Right cardiac atrium (tissue), 5 donors: Measurements from ENCODE around the gene CDC73. TPM values are rescaled to one million over a fixed set of nuclear protein-coding genes. Genes with fewer than 3 reads are reported as not detected.
A peak's percentile ranks its signal among the peaks of the same experiment; 100 is the strongest.
"Not testable (repeated sequence)": the region's sequence is repeated elsewhere in the genome, so short reads cannot be mapped to it uniquely, and the experiment has no call there.

Source experiments
- ATAC-seq, 2 donors: fragments of 200-7000 bp; cut with Tn5 transposase; one replicate each; pipeline versions ENCODE4 v1.8.0 to v1.9.1; 2020; ENCODE audit warnings: moderate library complexity in 2 of 2, mild to moderate bottlenecking in 1 of 2
- DNase-seq, 3 donors: peaks; one replicate each; pipeline ENCODE4 v3.0.0-alpha.2; 2020
- H3K27ac ChIP-seq: one replicate; pipeline ENCODE4 v1.5.1; 2013; ENCODE audit warnings: mild to moderate bottlenecking, low read length, control low read depth, moderate library complexity
- H3K27me3 ChIP-seq: one replicate; pipeline ENCODE4 v1.6.1; 2013; ENCODE audit not compliant: control insufficient read depth, insufficient read depth
- H3K4me1 ChIP-seq: one replicate; pipeline ENCODE4 v1.6.1; 2013; ENCODE audit warnings: low read length; ENCODE audit not compliant: control insufficient read depth, insufficient read depth
- H3K4me3 ChIP-seq: one replicate; pipeline ENCODE4 v1.5.1; 2013; ENCODE audit warnings: low read length, control low read depth
- H3K9me3 ChIP-seq: one replicate; pipeline ENCODE4 v1.6.1; 2013; ENCODE audit warnings: low read length; ENCODE audit not compliant: control insufficient read depth
- WGBS: extraction: QIAGEN DNeasy Blood & Tissue Kit; methylation state at CpG from one replicate; pipeline ENCODE4 v1.1.7; 2013; 5-methylcytosine and 5-hydroxymethylcytosine counted together
- intact Hi-C, 4 donors: fragments of 100-400 bp; cut with DNase I; formaldehyde crosslinking; loops; one replicate each; pipeline versions ENCODE4 v1.11.0 to v1.14.0; 2022 to 2023
- polyA plus RNA-seq: library from polyadenylated mRNA; stranded (reverse); fragments of 200-250 nt; gene quantifications from one replicate; pipeline ENCODE4 v1.2.3, GENCODE V29; 2013
- total RNA-seq, 4 donors: library from RNA; stranded (reverse); fragmentation: NEBNext Ultra II Directional; extraction: Animal tissue kit (Norgen Biotek cat#: 25700); gene quantifications; one replicate each; pipeline ENCODE4 v1.2.1, GENCODE V29; 2021
- donor health status: healthy with polysubstance abuse.
- donor health status: DM: no; HTN: yes; CAD: no.
- donor health status: DM: no; HTN: no; CAD: no.
- donor health status: DM: no; HTN: yes; CAD: no; lungs with severe emphysema.
- donor health status: DM: yes; HTN: yes; CAD: no.

CDC73 gene
- total and polyA plus RNA-seq, 5 donors, result 12.4 to 60.9 (median 55.2) TPM

GRCh38 chr1:193181536-193181935 is 59.7 kb downstream of the CDC73 start:
- Histone ChIP-seq H3K9me3 (no peaks in the 10 kb centered on the region), H3K4me3 (peak overlapping the region; percentile 38), H3K27ac (no peak overlapping the region), H3K27me3 (no peaks in the 10 kb centered on the region), H3K4me1 (no peaks in the 10 kb centered on the region)
- DNase-seq, result no peak
- no peak for ATAC-seq
- intact Hi-C loops, result loop anchor here in 2 of 4 donors (10.0 kb wide), 2 partner anchors 783 to 1113 kb away; no protein-coding TSS in a partner anchor
- 34% methylated on average over 1 of the region's 1 CpG for WGBS

GRCh38 chr1:193181985-193182384 is 60.2 kb downstream of the CDC73 start:
- DNase-seq (no peak), ATAC-seq (peak in 1 of 2 donors; percentile 58)
- Histone ChIP-seq H3K9me3 (no peaks in the 10 kb centered on the region), H3K27ac (peak overlapping the region; percentile 27), H3K4me3 (peak overlapping the region; percentile 38), H3K4me1 (no peaks in the 10 kb centered on the region), H3K27me3 (no peaks in the 10 kb centered on the region)
- WGBS, result 45% methylated on average over 2 of the region's 2 CpGs
- intact Hi-C loops, result loop anchor here in 2 of 4 donors (10.0 kb wide), 2 partner anchors 783 to 1113 kb away; no protein-coding TSS in a partner anchor

DNA sequence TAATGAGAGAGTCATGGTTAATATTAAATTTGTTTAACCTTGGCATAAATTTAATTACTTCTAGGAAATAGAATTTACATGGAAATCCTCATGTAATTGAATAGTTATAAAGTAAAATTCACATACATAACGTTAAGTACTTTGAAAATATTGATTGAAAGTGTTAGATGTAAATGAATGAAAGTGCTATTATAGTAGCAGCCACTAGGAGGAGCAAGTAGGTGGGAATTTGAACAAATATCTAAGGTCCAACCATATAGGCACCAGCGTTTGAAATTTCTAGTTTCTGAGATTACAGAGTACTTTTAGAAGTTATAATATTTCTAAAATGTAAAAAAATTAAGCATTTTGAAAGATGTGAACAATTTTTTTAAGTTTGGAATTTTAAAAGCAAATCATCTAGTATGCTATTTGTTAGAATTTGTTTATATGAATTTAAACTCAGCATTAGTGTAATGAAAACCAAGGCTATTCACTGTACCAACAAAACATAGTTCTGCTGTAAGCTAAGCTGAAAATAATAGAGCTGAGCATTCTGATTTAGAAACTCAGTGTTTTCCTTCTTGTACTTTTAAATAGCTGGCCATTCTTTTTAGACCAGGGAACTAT is 61.3 kb downstream of the CDC73 start:
- intact Hi-C loops, result loop anchor here in 2 of 4 donors (10.0 kb wide), 2 partner anchors 782 to 1112 kb away; no protein-coding TSS in a partner anchor
- peak in 1 of 2 donors; percentile 51 for ATAC-seq
- Histone ChIP-seq H3K27me3 (no peaks in the 10 kb centered on the region), H3K9me3 (no peaks in the 10 kb centered on the region), H3K4me3 (peak overlapping the region; percentile 51), H3K4me1 (no peaks in the 10 kb centered on the region), H3K27ac (no peak overlapping the region)
- DNase-seq, result no peak
- 1% methylated on average over 2 of the region's 2 CpGs for WGBS

GRCh38 chr1:193184776-193185175 is 62.9 kb downstream of the CDC73 start:
- DNase-seq (no peak), ATAC-seq (no peak)
- Histone ChIP-seq H3K4me1 (no peaks in the 10 kb centered on the region), H3K27me3 (no peaks in the 10 kb centered on the region), H3K9me3 (no peaks in the 10 kb centered on the region), H3K4me3 (peak overlapping the region; percentile 58), H3K27ac (no peak overlapping the region)
- intact Hi-C loops, result loop anchor here in 2 of 4 donors (5.0 to 10.0 kb wide), 3 partner anchors 473 to 1110 kb away; no protein-coding TSS in a partner anchor
- 65% methylated on average over 1 of the region's 1 CpG for WGBS

- H3K4me1 ChIP-seq, result no peaks in the 10 kb centered on the region
- DNase-seq, result no peak
- ATAC-seq, result no peak
- H3K4me3 ChIP-seq, result peak overlapping the region; percentile 58
- H3K9me3 ChIP-seq, result no peaks in the 10 kb centered on the region
- intact Hi-C loops, result loop anchor here in 2 of 4 donors (5.0 to 10.0 kb wide), 3 partner anchors 472 to 1110 kb away; no protein-coding TSS in a partner anchor
- WGBS, result 35% methylated on average over 2 of the region's 2 CpGs
- no peak overlapping the region for H3K27ac ChIP-seq
- no peaks in the 10 kb centered on the region for H3K27me3 ChIP-seq
These were observed 63.4 kb downstream of the CDC73 start for GRCh38 chr1:193185211-193185610.

DNA sequence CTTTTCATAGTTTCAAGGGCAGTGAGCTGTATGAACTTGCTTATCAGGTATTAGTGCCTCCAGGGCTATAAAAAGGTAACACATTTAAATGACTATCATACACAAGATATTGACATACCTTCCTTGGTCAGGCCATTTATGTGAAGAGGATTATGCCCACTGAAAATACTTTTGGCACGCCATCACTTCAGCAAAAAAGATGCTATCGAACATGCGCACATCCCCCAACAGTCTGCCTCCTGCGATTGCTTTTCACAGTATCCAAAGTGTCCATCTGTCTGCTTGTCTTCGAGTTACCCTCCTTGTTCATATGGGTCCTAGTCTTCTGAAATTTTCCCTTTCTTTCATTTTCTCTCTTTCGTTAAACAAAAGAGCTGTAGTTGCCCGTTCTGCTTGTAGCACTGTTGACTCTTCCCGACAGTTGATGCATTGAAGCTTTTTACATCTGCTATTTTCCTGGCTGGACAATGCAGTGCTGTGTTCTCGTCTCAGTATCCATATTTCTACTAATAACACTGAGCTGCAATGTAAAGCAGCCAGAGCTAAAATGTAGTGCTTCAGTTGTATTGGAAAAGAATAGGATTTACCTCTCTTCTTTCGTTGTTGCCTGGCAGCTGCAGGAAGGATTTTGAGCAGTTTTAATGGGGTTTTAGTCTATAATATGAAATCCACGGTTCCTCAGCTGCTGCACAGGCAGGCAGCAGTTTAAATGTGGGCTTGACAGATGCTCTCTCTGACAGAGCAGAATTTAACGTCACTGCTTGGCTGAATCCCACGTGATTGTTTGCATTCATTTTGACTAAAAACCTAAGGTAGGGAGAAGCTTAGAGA is 64.3 kb downstream of the CDC73 start, which contains the start of gene B3GALT2:
Gene B3GALT2 (minus strand): TSS at position 713 of the 831 bp plus-strand sequence. CDS start 5,051 bp downstream, outside the sequence.
- Histone ChIP-seq H3K4me3 (peak within 1 kb of the TSS; percentile 58), H3K27ac (peak within 1 kb of the TSS; percentile 82), H3K9me3 (no peaks in the 10 kb centered on the region), H3K4me1 (no peaks in the 10 kb centered on the region), H3K27me3 (no peaks in the 10 kb centered on the region)
- intact Hi-C loops, result loop anchor here in 2 of 4 donors (5.0 to 10.0 kb wide), 3 partner anchors 471 to 1109 kb away; no protein-coding TSS in a partner anchor
- ATAC-seq, result peak; percentile 73 to 75
- 22% methylated on average over 13 of the region's 13 CpGs for WGBS
- no peak for DNase-seq

DNA sequence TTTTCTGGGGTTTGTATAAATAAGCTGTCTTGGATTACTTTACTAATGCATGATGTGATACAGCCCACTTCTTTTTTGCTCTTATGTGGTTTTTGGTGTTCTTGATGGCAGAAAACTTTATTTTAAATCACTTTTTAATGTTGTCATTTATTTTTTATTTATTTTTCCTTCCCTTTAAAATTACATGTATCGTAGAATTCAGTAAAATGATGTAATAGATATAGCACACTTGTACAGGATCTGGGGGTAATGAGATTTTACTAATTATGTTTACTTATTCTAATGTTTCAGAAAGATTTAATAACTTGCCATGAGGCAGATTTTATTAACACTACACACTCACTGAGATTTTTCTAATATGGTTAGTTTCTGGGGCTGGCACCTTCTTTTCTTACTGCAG is 65.3 kb downstream of the CDC73 start:
- Histone ChIP-seq H3K4me1 (no peaks in the 10 kb centered on the region), H3K4me3 (peak overlapping the region; percentile 58), H3K27ac (no peak overlapping the region), H3K9me3 (no peaks in the 10 kb centered on the region), H3K27me3 (no peaks in the 10 kb centered on the region)
- ATAC-seq (no peak), DNase-seq (no peak)
- intact Hi-C loops, result loop anchor here in 2 of 4 donors (5.0 to 10.0 kb wide), 3 partner anchors 470 to 1108 kb away; no protein-coding TSS in a partner anchor
- 63% methylated on average over 1 of the region's 1 CpG for WGBS

GRCh38 chr1:193188915-193189314 is 67.1 kb downstream of the CDC73 start:
- not testable (repeated sequence) for DNase-seq, H3K4me3 ChIP-seq, ATAC-seq, H3K27me3 ChIP-seq, H3K4me1 ChIP-seq, H3K9me3 ChIP-seq
- intact Hi-C loops, result loop anchor here in 2 of 4 donors (5.0 to 10.0 kb wide), 3 partner anchors 468 to 1106 kb away; no protein-coding TSS in a partner anchor
- WGBS, result 77% methylated on average over 7 of the region's 7 CpGs
- peak overlapping the region; percentile 81 for H3K27ac ChIP-seq

DNA sequence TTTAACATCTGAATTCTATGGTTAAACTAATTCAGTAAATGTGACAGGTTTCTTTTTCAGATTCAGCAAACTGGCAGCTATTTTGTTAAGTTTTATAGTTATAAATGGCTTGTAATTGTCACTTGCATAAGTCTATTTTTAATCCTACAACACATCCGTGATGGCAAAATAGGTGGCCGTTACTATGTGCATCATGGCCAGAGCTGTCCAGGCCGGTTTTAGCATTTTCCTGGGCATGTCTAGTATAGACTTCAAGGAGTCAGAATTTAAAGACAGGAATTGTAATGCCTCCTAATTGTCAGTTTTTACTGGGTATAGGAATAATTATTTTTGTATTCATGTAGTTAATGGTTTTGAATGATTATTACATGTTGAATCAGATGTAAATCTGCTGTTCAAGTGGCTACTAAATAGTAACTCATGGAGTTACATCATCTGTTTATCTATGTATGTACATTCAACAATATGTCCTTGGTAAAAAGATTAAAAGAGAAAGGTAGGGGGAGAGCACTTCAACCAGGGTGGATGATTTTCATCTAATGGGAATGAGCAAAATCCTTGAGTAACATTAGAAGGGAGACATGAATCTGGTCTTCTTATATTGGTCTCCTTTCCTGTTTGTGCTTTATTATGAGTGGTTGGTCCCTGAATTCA is 67.7 kb downstream of the CDC73 start:
- H3K4me3 ChIP-seq, result no peak overlapping the region
- intact Hi-C loops, result loop anchor here in 3 of 4 donors (5.0 to 10.0 kb wide), 3 partner anchors 468 to 1105 kb away; no protein-coding TSS in a partner anchor
- WGBS, result 54% methylated on average over 3 of the region's 3 CpGs
- ATAC-seq (peak; percentile 56 to 57), DNase-seq (peak in 1 of 3 donors; percentile 29)
- H3K27me3 ChIP-seq, result no peaks in the 10 kb centered on the region
- no peaks in the 10 kb centered on the region for H3K4me1 ChIP-seq
- H3K9me3 ChIP-seq, result no peaks in the 10 kb centered on the region
- H3K27ac ChIP-seq, result no peak overlapping the region

DNA sequence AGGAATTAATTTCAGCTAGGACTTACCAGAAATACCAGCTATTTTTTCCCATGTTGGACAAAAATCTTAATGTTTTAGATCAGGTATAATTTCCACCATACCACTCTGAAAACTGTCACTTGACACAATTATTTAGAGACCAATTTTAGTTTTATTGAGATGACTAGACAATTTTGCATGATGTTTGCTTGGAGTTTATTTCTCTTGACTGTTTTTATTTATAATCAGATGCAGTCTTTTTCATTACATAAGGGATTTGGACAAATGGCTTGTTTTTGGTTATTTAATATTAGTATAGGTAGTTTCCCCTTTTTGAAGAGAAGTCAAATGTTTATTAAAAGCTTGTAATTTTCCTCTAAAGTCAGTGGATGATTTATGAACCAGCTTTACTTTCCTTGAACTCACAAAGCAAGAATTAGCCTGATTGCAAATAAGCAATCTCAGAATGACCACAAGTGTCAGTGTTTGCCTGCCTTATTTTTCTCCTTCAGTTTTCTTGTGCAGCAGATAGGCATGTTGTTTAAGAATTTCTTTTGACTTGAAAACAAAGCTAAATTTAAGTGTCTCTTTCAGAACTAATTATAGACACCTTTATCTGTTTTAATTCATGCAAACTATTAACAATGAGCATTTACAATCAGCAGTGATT is 68.4 kb downstream of the CDC73 start:
- H3K4me1 ChIP-seq, result no peaks in the 10 kb centered on the region
- ATAC-seq (no peak), DNase-seq (no peak)
- H3K9me3 ChIP-seq, result no peaks in the 10 kb centered on the region
- no peak overlapping the region for H3K4me3 ChIP-seq
- H3K27ac ChIP-seq, result no peak overlapping the region
- intact Hi-C loops, result loop anchor here in 1 of 4 donors (10.0 kb wide), 1 partner anchor 1105 kb away; no protein-coding TSS in a partner anchor
- no peaks in the 10 kb centered on the region for H3K27me3 ChIP-seq
